HL-60 (cell line): ENCODE data around the gene CNTNAP2.

Source experiments
- DNase-seq, 2 experiments: peaks; one replicate each; pipeline ENCODE4 v3.0.0-alpha.2; 2010 to 2020; ENCODE audit warnings: low read depth in 1 of 2, low spot score in 1 of 2
- H3K27ac ChIP-seq: fragments of 250-450 bp; sonication (Bioruptor Pico); replicated peaks from 2 replicates; pipeline ENCODE4 v1.5.1; 2020; ENCODE audit warnings: mild to moderate bottlenecking, moderate library complexity
- H3K27me3 ChIP-seq: fragments of 250-450 bp; sonication (Bioruptor Pico); 2 replicates; pipeline ENCODE4 v1.5.1; 2021; ENCODE audit warnings: mild to moderate bottlenecking, moderate library complexity; ENCODE audit not compliant: insufficient read depth, poor library complexity, severe bottlenecking
- H3K4me3 ChIP-seq: replicated peaks from 2 replicates; pipeline ENCODE4 v1.5.1; 2011; ENCODE audit warnings: mild to moderate bottlenecking, control low read depth, low read length; ENCODE audit not compliant: insufficient read depth
- GABPA ChIP-seq: IDR thresholded peaks from 2 replicates; pipeline ENCODE4 v1.6.1; 2012; ENCODE audit warnings: low read depth
- POLR2AphosphoS5 ChIP-seq: IDR thresholded peaks from 2 replicates; pipeline ENCODE4 v1.6.1; 2012; ENCODE audit warnings: low read depth
- SPI1 ChIP-seq: IDR thresholded peaks from 2 replicates; pipeline ENCODE4 v1.6.1; 2012; ENCODE audit warnings: low read depth, mild to moderate bottlenecking, borderline replicate concordance
- TF ChIP-seq, protein P1 (sequence below): IDR thresholded peaks from one replicate; pipeline ENCODE4 v1.5.1; 2011; ENCODE audit warnings: low read length, control low read depth, inconsistent platforms; ENCODE audit not compliant: insufficient read depth
- TF ChIP-seq, protein P2 (sequence below): IDR thresholded peaks from 2 replicates; pipeline ENCODE4 v1.6.1; 2012; ENCODE audit warnings: low read depth; ENCODE audit not compliant: insufficient replicate concordance

CNTNAP2 gene

GRCh38 chr7:148177972-148178371 lies 2061.4 kb downstream of the CNTNAP2 start:
- TF ChIP-seq GABPA (no peak), SPI1 (no peak), POLR2AphosphoS5 (no peak)
- TF ChIP-seq, protein P1, sequence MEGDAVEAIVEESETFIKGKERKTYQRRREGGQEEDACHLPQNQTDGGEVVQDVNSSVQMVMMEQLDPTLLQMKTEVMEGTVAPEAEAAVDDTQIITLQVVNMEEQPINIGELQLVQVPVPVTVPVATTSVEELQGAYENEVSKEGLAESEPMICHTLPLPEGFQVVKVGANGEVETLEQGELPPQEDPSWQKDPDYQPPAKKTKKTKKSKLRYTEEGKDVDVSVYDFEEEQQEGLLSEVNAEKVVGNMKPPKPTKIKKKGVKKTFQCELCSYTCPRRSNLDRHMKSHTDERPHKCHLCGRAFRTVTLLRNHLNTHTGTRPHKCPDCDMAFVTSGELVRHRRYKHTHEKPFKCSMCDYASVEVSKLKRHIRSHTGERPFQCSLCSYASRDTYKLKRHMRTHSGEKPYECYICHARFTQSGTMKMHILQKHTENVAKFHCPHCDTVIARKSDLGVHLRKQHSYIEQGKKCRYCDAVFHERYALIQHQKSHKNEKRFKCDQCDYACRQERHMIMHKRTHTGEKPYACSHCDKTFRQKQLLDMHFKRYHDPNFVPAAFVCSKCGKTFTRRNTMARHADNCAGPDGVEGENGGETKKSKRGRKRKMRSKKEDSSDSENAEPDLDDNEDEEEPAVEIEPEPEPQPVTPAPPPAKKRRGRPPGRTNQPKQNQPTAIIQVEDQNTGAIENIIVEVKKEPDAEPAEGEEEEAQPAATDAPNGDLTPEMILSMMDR: no peak
- TF ChIP-seq, protein P2, sequence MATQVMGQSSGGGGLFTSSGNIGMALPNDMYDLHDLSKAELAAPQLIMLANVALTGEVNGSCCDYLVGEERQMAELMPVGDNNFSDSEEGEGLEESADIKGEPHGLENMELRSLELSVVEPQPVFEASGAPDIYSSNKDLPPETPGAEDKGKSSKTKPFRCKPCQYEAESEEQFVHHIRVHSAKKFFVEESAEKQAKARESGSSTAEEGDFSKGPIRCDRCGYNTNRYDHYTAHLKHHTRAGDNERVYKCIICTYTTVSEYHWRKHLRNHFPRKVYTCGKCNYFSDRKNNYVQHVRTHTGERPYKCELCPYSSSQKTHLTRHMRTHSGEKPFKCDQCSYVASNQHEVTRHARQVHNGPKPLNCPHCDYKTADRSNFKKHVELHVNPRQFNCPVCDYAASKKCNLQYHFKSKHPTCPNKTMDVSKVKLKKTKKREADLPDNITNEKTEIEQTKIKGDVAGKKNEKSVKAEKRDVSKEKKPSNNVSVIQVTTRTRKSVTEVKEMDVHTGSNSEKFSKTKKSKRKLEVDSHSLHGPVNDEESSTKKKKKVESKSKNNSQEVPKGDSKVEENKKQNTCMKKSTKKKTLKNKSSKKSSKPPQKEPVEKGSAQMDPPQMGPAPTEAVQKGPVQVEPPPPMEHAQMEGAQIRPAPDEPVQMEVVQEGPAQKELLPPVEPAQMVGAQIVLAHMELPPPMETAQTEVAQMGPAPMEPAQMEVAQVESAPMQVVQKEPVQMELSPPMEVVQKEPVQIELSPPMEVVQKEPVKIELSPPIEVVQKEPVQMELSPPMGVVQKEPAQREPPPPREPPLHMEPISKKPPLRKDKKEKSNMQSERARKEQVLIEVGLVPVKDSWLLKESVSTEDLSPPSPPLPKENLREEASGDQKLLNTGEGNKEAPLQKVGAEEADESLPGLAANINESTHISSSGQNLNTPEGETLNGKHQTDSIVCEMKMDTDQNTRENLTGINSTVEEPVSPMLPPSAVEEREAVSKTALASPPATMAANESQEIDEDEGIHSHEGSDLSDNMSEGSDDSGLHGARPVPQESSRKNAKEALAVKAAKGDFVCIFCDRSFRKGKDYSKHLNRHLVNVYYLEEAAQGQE: no peak
- Histone ChIP-seq H3K27me3 (no peaks in the 10 kb centered on the region), H3K27ac (no peak overlapping the region), H3K4me3 (no peak overlapping the region)
- DNase-seq: no peak

GRCh38 chr7:148180075-148180474 lies 2063.5 kb downstream of the CNTNAP2 start:
- no peak for TF ChIP-seq SPI1
- TF ChIP-seq POLR2AphosphoS5: no peak
- TF ChIP-seq GABPA: no peak
- TF ChIP-seq, protein P2: no peak
- TF ChIP-seq, protein P1: no peak
- Histone ChIP-seq H3K27ac (no peak overlapping the region), H3K4me3 (no peak overlapping the region), H3K27me3 (no peaks in the 10 kb centered on the region)
- no peak for DNase-seq

DNA sequence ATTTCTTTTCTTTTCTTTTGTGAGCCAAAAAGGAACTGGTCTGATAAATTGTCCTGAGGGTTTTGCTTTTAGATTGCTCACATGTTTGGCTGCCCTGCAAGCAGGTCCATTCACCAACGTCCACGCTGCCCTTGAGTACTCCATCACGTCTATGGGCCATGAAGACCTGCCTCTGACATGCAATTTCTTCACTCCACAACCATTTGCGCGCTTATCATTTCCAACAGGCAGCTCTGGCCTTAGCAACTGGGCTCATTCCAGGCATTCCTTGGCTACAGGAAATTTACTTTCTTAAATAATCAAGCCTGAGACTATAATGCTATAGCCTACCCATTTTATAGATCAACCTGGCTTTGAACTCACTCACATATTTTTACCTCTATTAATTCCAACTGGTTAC lies 2065.7 kb downstream of the CNTNAP2 start:
- DNase-seq: no peak
- TF ChIP-seq SPI1: no peak
- no peak for TF ChIP-seq GABPA
- TF ChIP-seq, protein P1: no peak
- TF ChIP-seq, protein P2: no peak
- TF ChIP-seq POLR2AphosphoS5: no peak

More for the DNA sequence above, 2065.7 kb downstream of the CNTNAP2 start:
- Histone ChIP-seq H3K4me3 (no peak overlapping the region), H3K27ac (no peak overlapping the region), H3K27me3 (no peaks in the 10 kb centered on the region)
